HepG2 (cell line): ENCODE data around the gene PAQR7. TPM values are rescaled to one million over a fixed set of nuclear protein-coding genes. Genes with fewer than 3 reads are reported as not detected.
A peak's percentile ranks its signal among the peaks of the same experiment; 100 is the strongest.

Experiments used
- AGO1 ChIP-seq: fragments of 200-400 bp; formaldehyde crosslinking; IDR thresholded peaks from 2 replicates; pipeline ENCODE4 v1.6.1; 2017; ENCODE audit warnings: mild to moderate bottlenecking, low read depth, low read length, moderate library complexity; ENCODE audit not compliant: poor library complexity, severe bottlenecking
- CBX1 ChIP-seq: IDR thresholded peaks from one replicate; pipeline ENCODE4 v1.6.1; 2016; ENCODE audit warnings: antibody characterized with exemption, low read depth
- DPF2 ChIP-seq: sonication (generic); formaldehyde crosslinking; IDR thresholded peaks from 2 replicates; pipeline ENCODE4 v1.4.0; 2020; ENCODE audit warnings: mild to moderate bottlenecking, low read depth, missing genetic modification reagents, borderline replicate concordance
- EED ChIP-seq: sonication (generic); formaldehyde crosslinking; IDR thresholded peaks from 2 replicates; pipeline ENCODE4 v1.5.0; 2020; ENCODE audit warnings: mild to moderate bottlenecking, missing genetic modification reagents
- HDAC6 ChIP-seq: fragments of 200-600 bp; sonication (generic); IDR thresholded peaks from 2 replicates; pipeline ENCODE4 v1.7.0; 2017; ENCODE audit warnings: mild to moderate bottlenecking, antibody characterized with exemption, low read length, low read depth
- HNRNPH1 ChIP-seq: fragments of 200-400 bp; formaldehyde crosslinking; optimal IDR thresholded peaks from 2 replicates; pipeline ENCODE3; 2017; ENCODE audit warnings: mild to moderate bottlenecking, low read depth, low read length
- HOXD1 ChIP-seq: sonication (generic); formaldehyde crosslinking; IDR thresholded peaks from 2 replicates; pipeline ENCODE4 v1.5.0; 2020; ENCODE audit warnings: missing genetic modification reagents
- JDP2 ChIP-seq: sonication (generic); formaldehyde crosslinking; IDR thresholded peaks from 2 replicates; pipeline ENCODE4 v1.8.1; 2022; ENCODE audit warnings: missing genetic modification reagents, borderline replicate concordance
- KDM2A ChIP-seq: sonication (generic); formaldehyde crosslinking; IDR thresholded peaks from 2 replicates; pipeline ENCODE4 v1.4.0; 2020; ENCODE audit warnings: low read depth, missing genetic modification reagents, borderline replicate concordance
- KDM4B ChIP-seq: sonication (generic); formaldehyde crosslinking; IDR thresholded peaks from 2 replicates; pipeline ENCODE4 v1.4.0; 2020; ENCODE audit warnings: missing genetic modification reagents
- KLF9 ChIP-seq: IDR thresholded peaks from 2 replicates; pipeline ENCODE4 v1.6.1; 2016; ENCODE audit warnings: low read depth
- MIER3 ChIP-seq: IDR thresholded peaks from 2 replicates; pipeline ENCODE4 v1.6.1; 2016; ENCODE audit warnings: missing compliant biosample characterization, borderline replicate concordance
- POLR2G ChIP-seq: fragments of 200-400 bp; formaldehyde crosslinking; IDR thresholded peaks from 2 replicates; pipeline ENCODE4 v1.6.1; 2018; ENCODE audit warnings: mild to moderate bottlenecking, low read depth, low read length, moderate library complexity
- SIN3A ChIP-seq: IDR thresholded peaks from 2 replicates; pipeline ENCODE4 v1.6.1; 2011; ENCODE audit warnings: low read depth, mild to moderate bottlenecking, control low read depth, low read length, borderline replicate concordance
- ZNF484 ChIP-seq: sonication (generic); formaldehyde crosslinking; IDR thresholded peaks from 2 replicates; pipeline ENCODE4 v1.5.1; 2020; ENCODE audit warnings: mild to moderate bottlenecking, low read depth, missing genetic modification reagents, borderline replicate concordance
- ZNF883 ChIP-seq: sonication (generic); formaldehyde crosslinking; IDR thresholded peaks from 2 replicates; pipeline ENCODE4 v1.5.1; 2020; ENCODE audit warnings: mild to moderate bottlenecking, missing genetic modification reagents; ENCODE audit errors: not compliant biosample characterization
- polyA plus RNA-seq, 8 experiments: library from polyadenylated mRNA; depleted of rRNA in 3 of 8; stranded (reverse) in 7 of 8; unstranded in 1 of 8; fragments of >200 nt; fragmentation: Illumina TruSeq in 4 of 8; extraction: Trizol in 4 of 8; gene quantifications; 2 replicates each; pipeline versions ENCODE4 v1.2.1 to v1.2.3, GENCODE V29; 2011 to 2016; ENCODE audit warnings: low read depth in 4 of 8, missing spikeins in 1 of 8, mixed read lengths in 1 of 8; ENCODE audit not compliant: insufficient read depth in 1 of 8
- total RNA-seq, 5 experiments: library from RNA; depleted of rRNA; stranded (reverse); fragments of >200 nt; fragmentation: Illumina TruSeq; extraction: Trizol; gene quantifications; 2 replicates each; pipeline ENCODE4 v1.2.3, GENCODE V29; 2016; ENCODE audit warnings: low read depth in 1 of 5
- TF ChIP-seq, protein P1 (sequence below): sonication (generic); formaldehyde crosslinking; conservative IDR thresholded peaks from 2 replicates; pipeline ENCODE4 v1.4.0; 2020; ENCODE audit warnings: missing genetic modification reagents
- TF ChIP-seq, protein P2 (sequence below): sonication (generic); formaldehyde crosslinking; IDR thresholded peaks from 2 replicates; pipeline ENCODE4 v1.5.0; 2020; ENCODE audit warnings: mild to moderate bottlenecking, missing genetic modification reagents, borderline replicate concordance
- TF ChIP-seq, protein P3 (sequence below): IDR thresholded peaks from 2 replicates; pipeline ENCODE4 v1.6.1; 2016; ENCODE audit warnings: missing compliant biosample characterization, missing genetic modification reagents, borderline replicate concordance
- TF ChIP-seq, protein P4 (sequence below): sonication (generic); formaldehyde crosslinking; IDR thresholded peaks from 2 replicates; pipeline ENCODE4 v1.5.0; 2020; ENCODE audit warnings: missing genetic modification reagents
- TF ChIP-seq, protein P5 (sequence below): sonication (generic); formaldehyde crosslinking; IDR thresholded peaks from 2 replicates; pipeline ENCODE4 v1.5.0; 2020; ENCODE audit warnings: missing genetic modification reagents

Gene PAQR7
- total and polyA plus RNA-seq, 2 of the 13 experiments (the other 11 are each of a cell fraction or from before 2014, with no cell fraction given) = 13.2 to 16.6 TPM

DNA sequence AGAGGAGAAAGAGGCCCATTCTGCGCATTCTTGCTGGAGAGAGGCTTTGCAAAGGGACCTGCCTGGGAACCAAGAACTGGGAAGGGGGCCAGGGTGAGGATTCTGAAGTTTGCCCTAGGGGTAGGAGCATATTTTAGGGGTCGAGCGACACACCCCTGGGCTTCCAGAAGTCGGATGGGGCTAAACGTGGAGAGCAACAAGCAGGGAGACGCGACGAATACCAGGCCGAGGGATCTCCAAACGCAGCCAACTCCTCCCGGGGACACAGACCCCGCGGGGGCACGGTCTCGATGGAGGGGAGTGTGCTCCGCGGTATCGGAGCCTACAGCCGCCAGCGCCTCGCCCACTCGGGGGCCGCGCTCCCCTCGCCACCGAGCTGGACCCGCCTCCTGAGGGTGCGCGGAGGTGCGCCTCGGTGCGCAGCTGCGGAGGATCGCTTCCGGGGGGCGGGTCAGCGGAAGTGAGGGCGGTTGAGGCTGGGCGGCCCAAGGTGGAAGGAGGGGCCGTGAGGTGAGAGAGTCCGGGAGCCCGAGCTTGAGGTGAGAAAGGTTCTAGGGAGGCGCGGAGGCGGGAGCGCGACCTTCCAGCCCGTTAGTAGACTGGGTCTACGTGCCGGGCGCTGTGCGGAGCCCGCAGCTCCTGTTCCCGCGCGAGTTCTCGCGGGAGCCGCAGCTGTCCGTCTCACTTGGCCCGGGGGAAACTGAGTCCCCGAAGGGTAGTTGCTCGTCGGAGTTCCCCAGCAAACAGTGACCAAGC lies 55.8 kb downstream of the PAQR7 start, which contains the start of gene MTFR1L (continued):
- TF ChIP-seq POLR2G = peak; percentile 71
- 0 out of 2 replicates have a peak, but pooled peaks have one; percentile 52 for TF ChIP-seq MIER3 (CRISPR knock-in tag)
- peak; percentile 56 for TF ChIP-seq CBX1
- TF ChIP-seq, protein P1, sequence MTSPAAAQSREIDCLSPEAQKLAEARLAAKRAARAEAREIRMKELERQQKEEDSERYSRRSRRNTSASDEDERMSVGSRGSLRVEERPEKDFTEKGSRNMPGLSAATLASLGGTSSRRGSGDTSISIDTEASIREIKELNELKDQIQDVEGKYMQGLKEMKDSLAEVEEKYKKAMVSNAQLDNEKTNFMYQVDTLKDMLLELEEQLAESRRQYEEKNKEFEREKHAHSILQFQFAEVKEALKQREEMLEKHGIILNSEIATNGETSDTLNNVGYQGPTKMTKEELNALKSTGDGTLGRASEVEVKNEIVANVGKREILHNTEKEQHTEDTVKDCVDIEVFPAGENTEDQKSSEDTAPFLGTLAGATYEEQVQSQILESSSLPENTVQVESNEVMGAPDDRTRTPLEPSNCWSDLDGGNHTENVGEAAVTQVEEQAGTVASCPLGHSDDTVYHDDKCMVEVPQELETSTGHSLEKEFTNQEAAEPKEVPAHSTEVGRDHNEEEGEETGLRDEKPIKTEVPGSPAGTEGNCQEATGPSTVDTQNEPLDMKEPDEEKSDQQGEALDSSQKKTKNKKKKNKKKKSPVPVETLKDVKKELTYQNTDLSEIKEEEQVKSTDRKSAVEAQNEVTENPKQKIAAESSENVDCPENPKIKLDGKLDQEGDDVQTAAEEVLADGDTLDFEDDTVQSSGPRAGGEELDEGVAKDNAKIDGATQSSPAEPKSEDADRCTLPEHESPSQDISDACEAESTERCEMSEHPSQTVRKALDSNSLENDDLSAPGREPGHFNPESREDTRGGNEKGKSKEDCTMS (CRISPR knock-in tag) = no peak
- no peak for TF ChIP-seq HDAC6
- no peak for TF ChIP-seq KDM4B (CRISPR knock-in tag)
- no peak for TF ChIP-seq ZNF484 (CRISPR knock-in tag)
- TF ChIP-seq, protein P2, sequence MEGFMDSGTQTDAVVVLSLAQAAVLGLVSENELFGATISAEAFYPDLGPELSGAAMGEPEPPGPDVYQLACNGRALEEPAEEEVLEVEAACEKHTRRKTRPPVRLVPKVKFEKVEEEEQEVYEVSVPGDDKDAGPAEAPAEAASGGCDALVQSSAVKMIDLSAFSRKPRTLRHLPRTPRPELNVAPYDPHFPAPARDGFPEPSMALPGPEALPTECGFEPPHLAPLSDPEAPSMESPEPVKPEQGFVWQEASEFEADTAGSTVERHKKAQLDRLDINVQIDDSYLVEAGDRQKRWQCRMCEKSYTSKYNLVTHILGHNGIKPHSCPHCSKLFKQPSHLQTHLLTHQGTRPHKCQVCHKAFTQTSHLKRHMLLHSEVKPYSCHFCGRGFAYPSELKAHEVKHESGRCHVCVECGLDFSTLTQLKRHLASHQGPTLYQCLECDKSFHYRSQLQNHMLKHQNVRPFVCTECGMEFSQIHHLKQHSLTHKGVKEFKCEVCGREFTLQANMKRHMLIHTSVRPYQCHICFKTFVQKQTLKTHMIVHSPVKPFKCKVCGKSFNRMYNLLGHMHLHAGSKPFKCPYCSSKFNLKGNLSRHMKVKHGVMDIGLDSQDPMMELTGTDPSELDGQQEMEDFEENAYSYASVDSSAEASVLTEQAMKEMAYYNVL (CRISPR knock-in tag) = 0 out of 2 replicates have a peak, but pooled peaks have one; percentile 54
- TF ChIP-seq ZNF883 (CRISPR knock-in tag) = no peak
- TF ChIP-seq HOXD1 = no peak
- no peak for TF ChIP-seq DPF2
- TF ChIP-seq SIN3A = no peak; the same call in 1 of the 2 replicates
- TF ChIP-seq HNRNPH1 = no peak
- TF ChIP-seq, protein P3, sequence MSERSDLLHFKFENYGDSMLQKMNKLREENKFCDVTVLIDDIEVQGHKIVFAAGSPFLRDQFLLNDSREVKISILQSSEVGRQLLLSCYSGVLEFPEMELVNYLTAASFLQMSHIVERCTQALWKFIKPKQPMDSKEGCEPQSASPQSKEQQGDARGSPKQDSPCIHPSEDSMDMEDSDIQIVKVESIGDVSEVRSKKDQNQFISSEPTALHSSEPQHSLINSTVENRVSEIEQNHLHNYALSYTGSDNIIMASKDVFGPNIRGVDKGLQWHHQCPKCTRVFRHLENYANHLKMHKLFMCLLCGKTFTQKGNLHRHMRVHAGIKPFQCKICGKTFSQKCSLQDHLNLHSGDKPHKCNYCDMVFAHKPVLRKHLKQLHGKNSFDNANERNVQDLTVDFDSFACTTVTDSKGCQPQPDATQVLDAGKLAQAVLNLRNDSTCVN = no peak
- no peak for TF ChIP-seq AGO1
- TF ChIP-seq KDM2A = peak; percentile 87
- no peak for TF ChIP-seq JDP2 (CRISPR knock-in tag)
- 0 out of 2 replicates have a peak, but pooled peaks have one; percentile 16 for TF ChIP-seq EED (CRISPR knock-in tag)
- TF ChIP-seq, protein P4, sequence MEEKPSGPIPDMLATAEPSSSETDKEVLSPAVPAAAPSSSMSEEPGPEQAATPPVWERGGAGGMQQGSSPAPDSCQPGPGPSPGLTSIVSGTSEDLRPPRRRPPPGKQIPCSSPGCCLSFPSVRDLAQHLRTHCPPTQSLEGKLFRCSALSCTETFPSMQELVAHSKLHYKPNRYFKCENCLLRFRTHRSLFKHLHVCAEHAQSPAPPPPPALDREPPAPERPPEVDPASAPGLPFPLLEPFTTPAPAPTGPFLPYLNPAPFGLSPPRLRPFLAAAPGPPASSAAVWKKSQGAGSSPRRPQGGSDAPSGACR (CRISPR knock-in tag) = peak; percentile 84; the same call in 1 of the 2 replicates
- no peak for TF ChIP-seq KLF9 (CRISPR knock-in tag)
- TF ChIP-seq, protein P5, sequence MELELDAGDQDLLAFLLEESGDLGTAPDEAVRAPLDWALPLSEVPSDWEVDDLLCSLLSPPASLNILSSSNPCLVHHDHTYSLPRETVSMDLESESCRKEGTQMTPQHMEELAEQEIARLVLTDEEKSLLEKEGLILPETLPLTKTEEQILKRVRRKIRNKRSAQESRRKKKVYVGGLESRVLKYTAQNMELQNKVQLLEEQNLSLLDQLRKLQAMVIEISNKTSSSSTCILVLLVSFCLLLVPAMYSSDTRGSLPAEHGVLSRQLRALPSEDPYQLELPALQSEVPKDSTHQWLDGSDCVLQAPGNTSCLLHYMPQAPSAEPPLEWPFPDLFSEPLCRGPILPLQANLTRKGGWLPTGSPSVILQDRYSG (CRISPR knock-in tag) = no peak
